ENCODE data around the gene TENM4.

TENM4 gene

GRCh38 chr11:78972590-78972989, 468.2 kb downstream of the TENM4 start:
- ChIA-PET CTCF (no interaction called here), POLR2A (no interaction called here)
- no peak overlapping the region for H3K4me3 ChIP-seq (ENCODE audit: low read depth, low read length)
- no peaks in the 10 kb centered on the region for H3K36me3 ChIP-seq (ENCODE audit: control insufficient read depth in 2 of 2, insufficient read depth in 1 of 2, low read length in 2 of 2)
- TF ChIP-seq ZBTB8A (tag by site-specific recombination; IDR thresholded peaks at IDR 0.05) = no peak
- TF ChIP-seq PRDM2 (tag by site-specific recombination; IDR thresholded peaks at IDR 0.05; ENCODE audit: borderline replicate concordance) = no peak
- no peak for TF ChIP-seq HOXD13 (CRISPR knock-in tag; IDR thresholded peaks at IDR 0.05; ENCODE audit: borderline replicate concordance)
- TF ChIP-seq SP2 (tag by site-specific recombination; IDR thresholded peaks at IDR 0.05) = no peak
- no peak for TF ChIP-seq ZNF560 (tag by site-specific recombination; IDR thresholded peaks at IDR 0.05; ENCODE audit: borderline replicate concordance)
- no peak for TF ChIP-seq ZNF140 (tag by site-specific recombination; IDR thresholded peaks at IDR 0.05)
- TF ChIP-seq ZNF776 (tag by site-specific recombination; IDR thresholded peaks at IDR 0.05; ENCODE audit: borderline replicate concordance) = no peak
- no peak for TF ChIP-seq ZBTB17 (tag by site-specific recombination; IDR thresholded peaks at IDR 0.05)
- no peaks in the 10 kb centered on the region for H3K4me1 ChIP-seq (ENCODE audit: control insufficient read depth, insufficient read depth, low read length)
- H3K27ac ChIP-seq (ENCODE audit: extremely low read depth, low read depth, low read length) = no peak overlapping the region
- no peaks in the 10 kb centered on the region for H3K9me3 ChIP-seq (ENCODE audit: control insufficient read depth, insufficient read depth, low read depth, low read length)

GRCh38 chr11:78972177-78972576, 468.7 kb downstream of the TENM4 start:
- Histone ChIP-seq H3K4me1 (ENCODE audit: control insufficient read depth, insufficient read depth, low read length) (no peaks in the 10 kb centered on the region), H3K36me3 (ENCODE audit: control insufficient read depth in 2 of 2, insufficient read depth in 1 of 2, low read length in 2 of 2) (no peaks in the 10 kb centered on the region), H3K9me3 (ENCODE audit: control insufficient read depth, insufficient read depth, low read depth, low read length) (no peaks in the 10 kb centered on the region), H3K27ac (ENCODE audit: extremely low read depth, low read depth, low read length) (no peak overlapping the region), H3K4me3 (ENCODE audit: low read depth, low read length) (no peak overlapping the region)
- no peak for TF ChIP-seq ZNF639 (tag by site-specific recombination; IDR thresholded peaks at IDR 0.05)
- no peak for TF ChIP-seq HOXC10 (CRISPR knock-in tag; IDR thresholded peaks at IDR 0.05)
- no peak for TF ChIP-seq GLI4 (tag by site-specific recombination; IDR thresholded peaks at IDR 0.05)
- no peak for TF ChIP-seq ZNF621 (tag by site-specific recombination; IDR thresholded peaks at IDR 0.05)
- no peak for TF ChIP-seq KLF16 (tag by site-specific recombination; IDR thresholded peaks at IDR 0.05)
- TF ChIP-seq RBAK (tag by site-specific recombination; IDR thresholded peaks at IDR 0.05) = no peak
- TF ChIP-seq BCL11B (tag by site-specific recombination; IDR thresholded peaks at IDR 0.05; ENCODE audit: low read depth) = no peak
- TF ChIP-seq ZNF239 (tag by site-specific recombination; IDR thresholded peaks at IDR 0.05) = no peak
- no peak for TF ChIP-seq ZSCAN30 (tag by site-specific recombination; IDR thresholded peaks at IDR 0.05)
- TF ChIP-seq OSR2 (tag by site-specific recombination; IDR thresholded peaks at IDR 0.05) = no peak
- no peak for TF ChIP-seq GLI2 (tag by site-specific recombination; IDR thresholded peaks at IDR 0.05; ENCODE audit: borderline replicate concordance, low read depth)
- TF ChIP-seq ZNF148 (tag by site-specific recombination; IDR thresholded peaks at IDR 0.05; ENCODE audit: borderline replicate concordance) = no peak
- TF ChIP-seq SP2 (tag by site-specific recombination; IDR thresholded peaks at IDR 0.05) = no peak
- no peak for TF ChIP-seq KLF8 (tag by site-specific recombination; IDR thresholded peaks at IDR 0.05)
- no peak for TF ChIP-seq ZBTB20 (tag by site-specific recombination; IDR thresholded peaks at IDR 0.05)
- CTCF ChIA-PET = interaction anchor here (0.7 kb wide), 1 partner anchor 1784 kb away, joined by 4 read pairs; no protein-coding TSS in a partner anchor
- POLR2A ChIA-PET = no interaction called here
